HFF-Myc (cell line): ENCODE results near the gene MLANA.
A peak's percentile ranks its signal among the peaks of the same experiment; 100 is the strongest.

ENCODE experiments used
- DNase-seq: peaks from one replicate; pipeline ENCODE4 v3.0.0-alpha.2; 2011; ENCODE audit warnings: low read depth; ENCODE audit errors: extremely low read depth
- H3K4me3 ChIP-seq: replicated peaks from 2 replicates; pipeline ENCODE4 v1.5.1; 2011; ENCODE audit warnings: low read depth, mild to moderate bottlenecking, control low read depth, low read length
- TF ChIP-seq, protein P1 (sequence below): IDR thresholded peaks from 2 replicates; pipeline ENCODE4 v1.5.1; 2012; ENCODE audit warnings: mild to moderate bottlenecking, low read depth, low read length, control low read depth; ENCODE audit errors: missing control alignments

Gene MLANA

GRCh38 chr9:5866685-5867084 lies 24.0 kb upstream of the MLANA start:
- DNase-seq, result no peak
- TF ChIP-seq, protein P1, sequence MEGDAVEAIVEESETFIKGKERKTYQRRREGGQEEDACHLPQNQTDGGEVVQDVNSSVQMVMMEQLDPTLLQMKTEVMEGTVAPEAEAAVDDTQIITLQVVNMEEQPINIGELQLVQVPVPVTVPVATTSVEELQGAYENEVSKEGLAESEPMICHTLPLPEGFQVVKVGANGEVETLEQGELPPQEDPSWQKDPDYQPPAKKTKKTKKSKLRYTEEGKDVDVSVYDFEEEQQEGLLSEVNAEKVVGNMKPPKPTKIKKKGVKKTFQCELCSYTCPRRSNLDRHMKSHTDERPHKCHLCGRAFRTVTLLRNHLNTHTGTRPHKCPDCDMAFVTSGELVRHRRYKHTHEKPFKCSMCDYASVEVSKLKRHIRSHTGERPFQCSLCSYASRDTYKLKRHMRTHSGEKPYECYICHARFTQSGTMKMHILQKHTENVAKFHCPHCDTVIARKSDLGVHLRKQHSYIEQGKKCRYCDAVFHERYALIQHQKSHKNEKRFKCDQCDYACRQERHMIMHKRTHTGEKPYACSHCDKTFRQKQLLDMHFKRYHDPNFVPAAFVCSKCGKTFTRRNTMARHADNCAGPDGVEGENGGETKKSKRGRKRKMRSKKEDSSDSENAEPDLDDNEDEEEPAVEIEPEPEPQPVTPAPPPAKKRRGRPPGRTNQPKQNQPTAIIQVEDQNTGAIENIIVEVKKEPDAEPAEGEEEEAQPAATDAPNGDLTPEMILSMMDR, result no peak
- no peak overlapping the region for H3K4me3 ChIP-seq

DNA sequence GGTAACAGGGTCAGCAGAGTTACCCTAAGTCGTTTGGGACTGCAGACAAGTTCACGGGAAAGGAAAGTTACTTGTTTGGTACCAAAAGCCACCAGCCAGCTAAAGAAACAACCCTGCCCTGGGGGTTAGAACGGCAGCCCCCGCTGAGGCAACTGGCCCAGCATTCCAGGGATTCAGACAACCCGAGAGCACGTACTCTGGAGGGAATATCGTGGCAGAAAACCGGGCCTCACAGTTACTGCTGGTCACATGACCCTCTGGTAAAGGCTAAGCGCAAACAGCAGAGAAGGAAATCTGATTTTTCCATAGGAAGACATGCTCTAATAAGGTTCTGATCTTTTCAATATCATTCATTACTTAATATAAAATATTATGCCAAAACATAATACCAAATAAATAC lies 22.5 kb upstream of the MLANA start:
- TF ChIP-seq, protein P1, result no peak
- DNase-seq, result no peak
- no peak overlapping the region for H3K4me3 ChIP-seq

DNA sequence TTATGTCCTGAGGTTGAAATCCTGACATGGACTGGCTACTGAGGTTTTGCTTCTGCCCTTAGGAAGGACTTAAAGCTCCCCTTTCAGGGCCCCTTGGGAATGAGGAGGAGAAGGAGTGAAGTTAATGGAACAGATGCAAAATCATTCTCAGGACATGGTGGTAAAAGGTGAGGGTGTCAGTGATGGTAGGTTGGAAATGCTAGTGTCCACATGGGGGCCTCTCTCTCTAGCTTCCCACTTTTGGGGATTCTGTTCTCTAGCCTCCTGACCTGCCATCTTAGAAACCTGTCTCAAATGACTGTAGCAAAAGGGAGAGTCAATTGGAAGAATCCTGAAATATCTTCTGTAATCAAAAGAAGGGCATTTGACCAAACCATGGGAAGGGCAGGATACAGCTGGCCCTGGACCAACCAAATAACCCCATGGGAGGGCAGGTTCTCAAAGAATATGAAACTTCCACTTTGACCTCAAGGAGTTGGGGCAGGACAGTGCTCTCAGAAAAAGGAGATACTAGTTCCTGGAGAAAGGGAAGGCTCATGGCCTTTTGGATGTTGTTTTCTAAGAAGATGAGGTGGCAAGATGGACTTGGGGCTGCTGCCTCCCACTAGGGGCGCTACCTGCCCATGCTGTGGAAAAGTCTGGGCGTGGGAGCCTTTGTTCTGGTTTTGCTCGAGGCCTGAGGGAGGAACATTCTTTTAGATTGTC lies 21.2 kb upstream of the MLANA start:
- TF ChIP-seq, protein P1, result peak; percentile 66
- no peak overlapping the region for H3K4me3 ChIP-seq
- no peak for DNase-seq

GRCh38 chr9:5870020-5870339 lies 20.7 kb upstream of the MLANA start:
- TF ChIP-seq, protein P1, result no peak
- DNase-seq, result no peak
- H3K4me3 ChIP-seq, result no peak overlapping the region

GRCh38 chr9:5870691-5871090 lies 20.0 kb upstream of the MLANA start:
- no peak overlapping the region for H3K4me3 ChIP-seq
- no peak for DNase-seq
- TF ChIP-seq, protein P1, result no peak

- TF ChIP-seq, protein P1, result no peak
- DNase-seq, result no peak
- no peak overlapping the region for H3K4me3 ChIP-seq
These were observed 18.9 kb upstream of the MLANA start for GRCh38 chr9:5871785-5872184.

- no peak for DNase-seq
- TF ChIP-seq, protein P1, result no peak
- no peak overlapping the region for H3K4me3 ChIP-seq
These were observed 18.2 kb upstream of the MLANA start for GRCh38 chr9:5872511-5872910.
